Naive B cell (primary cell): ENCODE results near the gene MYBPC3. TPM values are rescaled to one million over a fixed set of nuclear protein-coding genes. Genes with fewer than 3 reads are reported as not detected.
A peak's percentile ranks its signal among the peaks of the same experiment; 100 is the strongest.

Experiments used
- ATAC-seq, 2 donors: fragments of 150-1000 bp; cut with Tn5 transposase; 2 replicates each; pipeline ENCODE4 v1.10.0; 2021; ENCODE audit warnings: low read depth in 2 of 2, mild to moderate bottlenecking in 2 of 2, moderate library complexity in 2 of 2
- DNase-seq: peaks from one replicate; pipeline ENCODE4 v3.0.0; 2022
- H3K27ac Mint-ChIP-seq, 6 donors: one replicate each; pipeline ENCODE4 v1.8.0; 2020 to 2022; ENCODE audit warnings: mild to moderate bottlenecking in 6 of 6, mixed read lengths in 6 of 6, moderate library complexity in 5 of 6, inconsistent platforms in 2 of 6
- H3K27me3 Mint-ChIP-seq, 3 donors: one replicate each; pipeline ENCODE4 v1.8.0; 2021 to 2022; ENCODE audit warnings: mixed read lengths in 3 of 3, mild to moderate bottlenecking in 1 of 3
- H3K36me3 Mint-ChIP-seq, 2 donors: one replicate each; pipeline ENCODE4 v1.8.0; 2020 to 2022; ENCODE audit warnings: mixed read lengths in 2 of 2, inconsistent platforms in 1 of 2, mild to moderate bottlenecking in 1 of 2
- H3K4me1 Mint-ChIP-seq, 3 donors: one replicate each; pipeline ENCODE4 v1.8.0; 2020 to 2022; ENCODE audit warnings: mixed read lengths in 3 of 3, inconsistent platforms in 1 of 3, mild to moderate bottlenecking in 1 of 3, moderate library complexity in 1 of 3
- H3K4me3 Mint-ChIP-seq, 8 donors: one replicate each; pipeline ENCODE4 v1.8.0; 2020 to 2022; ENCODE audit warnings: mild to moderate bottlenecking in 8 of 8, mixed read lengths in 8 of 8, moderate library complexity in 8 of 8, inconsistent platforms in 2 of 8
- H3K9me3 Mint-ChIP-seq, 7 donors: one replicate each; pipeline ENCODE4 v1.8.0; 2020 to 2022; ENCODE audit warnings: mixed read lengths in 7 of 7, mild to moderate bottlenecking in 5 of 7, inconsistent platforms in 2 of 7, moderate library complexity in 1 of 7
- polyA plus RNA-seq, 6 donors: library from polyadenylated mRNA; unstranded; fragments of 300-500 nt; fragmentation: Illumina TruSeq; gene quantifications; one replicate each; pipeline ENCODE4 v1.2.3, GENCODE V29; 2021; ENCODE audit warnings: low read depth in 6 of 6

MYBPC3 gene
- polyA plus RNA-seq, 6 donors from 2014 or later: not detected

DNA sequence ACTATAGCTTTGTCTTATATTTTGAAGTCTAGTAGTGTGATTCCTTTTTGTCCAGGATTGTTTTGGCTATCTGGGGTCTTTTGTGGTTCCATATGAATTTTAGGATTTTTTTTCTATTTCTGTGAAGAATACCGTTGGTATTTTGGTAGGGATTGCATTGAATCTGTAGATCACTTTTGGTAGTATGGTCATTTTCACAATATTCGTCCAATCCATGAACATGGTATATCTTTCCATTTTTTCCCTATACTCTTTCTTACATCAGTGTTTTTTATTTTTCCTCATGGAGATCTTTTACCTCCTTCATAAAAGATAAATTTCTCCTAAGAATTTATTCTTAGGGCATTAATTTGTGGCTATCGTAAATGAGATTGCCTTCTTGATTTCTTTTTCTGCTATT lies 53.4 kb downstream of the MYBPC3 start:
- peaks cover 0 to 3% (median 0%) of the 10 kb centered on the region in 3 donors for H3K4me1 Mint-ChIP-seq
- peak overlapping the region in 3 of 6 donors; percentile 8 to 37 (median 16) for H3K27ac Mint-ChIP-seq
- H3K27me3 Mint-ChIP-seq: no peaks in the 10 kb centered on the region
- ATAC-seq (no peak), DNase-seq (no peak)
- peaks cover 4 to 19% (median 13%) of the 10 kb centered on the region in 7 donors for H3K9me3 Mint-ChIP-seq
- H3K36me3 Mint-ChIP-seq: peaks cover 54 to 56% of the 10 kb centered on the region in 2 donors
- no peak overlapping the region for H3K4me3 Mint-ChIP-seq

GRCh38 chr11:47296045-47296444 lies 56.5 kb downstream of the MYBPC3 start:
- Mint-ChIP-seq H3K4me3 (no peak overlapping the region), H3K9me3 (peaks cover 0 to 4% (median 0%) of the 10 kb centered on the region in 7 donors), H3K4me1 (no peaks in the 10 kb centered on the region), H3K27me3 (no peaks in the 10 kb centered on the region), H3K27ac (peak overlapping the region in 1 of 6 donors; percentile 73), H3K36me3 (peaks cover 39 to 45% of the 10 kb centered on the region in 2 donors)
- ATAC-seq (no peak), DNase-seq (no peak)

DNA sequence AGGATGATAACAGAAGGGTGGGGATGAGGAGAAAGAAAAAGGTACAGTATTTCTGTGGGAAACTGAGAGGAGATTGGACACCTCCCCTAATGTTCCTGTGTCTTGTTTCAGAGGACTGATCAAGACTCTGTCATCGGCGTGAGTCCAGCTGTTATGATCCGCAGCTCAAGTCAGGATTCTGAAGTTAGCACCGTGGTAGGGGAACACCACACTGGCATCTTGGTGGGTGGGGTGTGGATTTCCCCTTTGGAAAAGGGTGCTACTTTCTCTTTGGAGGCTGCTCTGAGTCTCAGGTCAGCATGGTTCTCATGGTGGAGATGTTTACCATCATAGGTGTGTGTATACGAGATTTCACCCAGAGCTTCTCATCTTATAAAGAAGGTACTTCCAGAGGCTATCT lies 57.1 kb downstream of the MYBPC3 start:
- ATAC-seq (no peak), DNase-seq (no peak)
- Mint-ChIP-seq H3K9me3 (peaks cover 0 to 4% (median 0%) of the 10 kb centered on the region in 7 donors), H3K4me3 (no peak overlapping the region), H3K27me3 (no peaks in the 10 kb centered on the region), H3K4me1 (no peaks in the 10 kb centered on the region), H3K36me3 (peaks cover 44 to 46% of the 10 kb centered on the region in 2 donors), H3K27ac (peak overlapping the region in 2 of 6 donors; percentile 60 to 73)

DNA sequence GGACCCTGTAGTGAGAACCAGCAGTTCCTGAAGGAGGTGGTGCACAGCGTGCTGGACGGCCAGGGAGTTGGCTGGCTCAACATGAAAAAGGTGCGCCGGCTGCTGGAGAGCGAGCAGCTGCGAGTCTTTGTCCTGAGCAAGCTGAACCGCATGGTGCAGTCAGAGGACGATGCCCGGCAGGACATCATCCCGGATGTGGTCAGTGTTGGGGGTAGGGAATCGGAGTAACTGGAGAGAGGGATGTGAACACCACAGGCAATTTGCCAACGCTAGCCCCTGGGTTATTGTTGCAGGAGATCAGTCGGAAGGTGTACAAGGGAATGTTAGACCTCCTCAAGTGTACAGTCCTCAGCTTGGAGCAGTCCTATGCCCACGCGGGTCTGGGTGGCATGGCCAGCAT lies 62.6 kb downstream of the MYBPC3 start:
- no peak for DNase-seq
- no peaks in the 10 kb centered on the region for H3K27me3 Mint-ChIP-seq
- peaks cover 31 to 46% of the 10 kb centered on the region in 2 donors for H3K36me3 Mint-ChIP-seq
- H3K4me1 Mint-ChIP-seq: peaks cover 0 to 4% (median 0%) of the 10 kb centered on the region in 3 donors
- peak overlapping the region in 1 of 6 donors; percentile 84 for H3K27ac Mint-ChIP-seq
- H3K4me3 Mint-ChIP-seq: no peak overlapping the region
- ATAC-seq: no peak
- H3K9me3 Mint-ChIP-seq: no peaks in the 10 kb centered on the region

- H3K4me3 Mint-ChIP-seq: no peak overlapping the region
- DNase-seq (no peak), ATAC-seq (no peak)
- peaks cover 0 to 8% (median 0%) of the 10 kb centered on the region in 3 donors for H3K4me1 Mint-ChIP-seq
- peaks cover 31 to 59% of the 10 kb centered on the region in 2 donors for H3K36me3 Mint-ChIP-seq
- H3K27me3 Mint-ChIP-seq: no peaks in the 10 kb centered on the region
- H3K9me3 Mint-ChIP-seq: no peaks in the 10 kb centered on the region
- H3K27ac Mint-ChIP-seq: peak overlapping the region in 1 of 6 donors; percentile 28
Observed at GRCh38 chr11:47288066-47288465, 64.4 kb downstream of the MYBPC3 start.

- no peaks in the 10 kb centered on the region for H3K9me3 Mint-ChIP-seq
- H3K27me3 Mint-ChIP-seq: no peaks in the 10 kb centered on the region
- ATAC-seq (no peak), DNase-seq (no peak)
- H3K4me1 Mint-ChIP-seq: peaks cover 0 to 8% (median 0%) of the 10 kb centered on the region in 3 donors
- H3K27ac Mint-ChIP-seq: peak overlapping the region in 1 of 6 donors; percentile 82
- H3K36me3 Mint-ChIP-seq: peaks cover 26 to 58% of the 10 kb centered on the region in 2 donors
- H3K4me3 Mint-ChIP-seq: no peak overlapping the region
Observed at GRCh38 chr11:47285969-47286770, 66.3 kb downstream of the MYBPC3 start.

DNA sequence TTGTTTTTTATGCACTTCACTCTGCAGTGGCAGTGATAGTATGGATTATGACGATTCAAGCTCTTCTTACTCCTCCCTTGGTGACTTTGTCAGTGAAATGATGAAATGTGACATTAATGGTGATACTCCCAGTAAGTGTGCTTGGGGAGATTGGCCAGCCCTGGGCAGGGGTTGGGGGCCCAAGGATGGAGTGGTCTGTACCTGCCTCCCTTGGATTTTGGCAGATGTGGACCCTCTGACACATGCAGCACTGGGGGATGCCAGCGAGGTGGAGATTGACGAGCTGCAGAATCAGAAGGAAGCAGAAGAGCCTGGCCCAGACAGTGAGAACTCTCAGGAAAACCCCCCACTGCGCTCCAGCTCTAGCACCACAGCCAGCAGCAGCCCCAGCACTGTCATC lies 68.4 kb downstream of the MYBPC3 start:
- no peak for ATAC-seq
- H3K27me3 Mint-ChIP-seq: no peaks in the 10 kb centered on the region
- H3K9me3 Mint-ChIP-seq: no peaks in the 10 kb centered on the region
- H3K4me3 Mint-ChIP-seq: no peak overlapping the region
- peaks cover 19 to 46% of the 10 kb centered on the region in 2 donors for H3K36me3 Mint-ChIP-seq
- no peak for DNase-seq
- peaks cover 0 to 4% (median 0%) of the 10 kb centered on the region in 3 donors for H3K4me1 Mint-ChIP-seq
- peak overlapping the region in 3 of 6 donors; percentile 28 to 83 (median 79) for H3K27ac Mint-ChIP-seq

GRCh38 chr11:47282462-47282861 lies 70.0 kb downstream of the MYBPC3 start:
- Mint-ChIP-seq H3K27me3 (no peaks in the 10 kb centered on the region), H3K36me3 (peaks cover 27 to 44% of the 10 kb centered on the region in 2 donors), H3K4me3 (no peak overlapping the region), H3K27ac (no peak overlapping the region), H3K9me3 (no peaks in the 10 kb centered on the region), H3K4me1 (peaks cover 0 to 4% (median 0%) of the 10 kb centered on the region in 3 donors)
- no peak for ATAC-seq
- no peak for DNase-seq

Other genes with a start within 250 kb of the MYBPC3 start
- gene ARFGAP2, start 175.8 kb downstream of the MYBPC3 start, polyA plus RNA-seq: 100 to 1,000 TPM in 3 of 6 donors, 10 to 100 TPM in 3; 87.2 to 127 (median 100) TPM
- under 1 TPM in 2 of 6 donors, not detected in 4; 0.41 to 0.49 TPM for gene PACSIN3, start 166.3 kb downstream of the MYBPC3 start, polyA plus RNA-seq
- gene DDB2, start 137.7 kb downstream of the MYBPC3 start, polyA plus RNA-seq: 10 to 100 TPM in 5 of 6 donors, 1 to 10 TPM in 1; 6.5 to 25.3 (median 22.9) TPM
- 1 to 10 TPM in 5 of 6 donors, not detected in 1; 1.6 to 8.1 (median 2.2) TPM for gene ACP2, start 103.9 kb downstream of the MYBPC3 start, polyA plus RNA-seq
- gene NR1H3, start 94.7 kb downstream of the MYBPC3 start, polyA plus RNA-seq: 10 to 100 TPM in 1 of 6 donors, 1 to 10 TPM in 5; 3.2 to 12.5 (median 5.2) TPM
- 10 to 100 TPM; 12.1 to 24.8 (median 16.4) TPM for gene MADD, start 82.6 kb downstream of the MYBPC3 start, polyA plus RNA-seq
- 10 to 100 TPM; 42.8 to 74.6 (median 51.7) TPM for gene SPI1, start 25.8 kb upstream of the MYBPC3 start, polyA plus RNA-seq
- gene SLC39A13, start 55.9 kb upstream of the MYBPC3 start, polyA plus RNA-seq: 10 to 100 TPM in 5 of 6 donors, 1 to 10 TPM in 1; 7.5 to 21.9 (median 17.2) TPM
- gene PSMC3, start 73.7 kb upstream of the MYBPC3 start, polyA plus RNA-seq: 100 to 1,000 TPM in 2 of 6 donors, 10 to 100 TPM in 4; 78.6 to 109 (median 95.1) TPM
- gene RAPSN, start 96.4 kb upstream of the MYBPC3 start, polyA plus RNA-seq: not detected
- 10 to 100 TPM; 61.5 to 96.8 (median 69.0) TPM for gene CELF1, start 200.4 kb upstream of the MYBPC3 start, polyA plus RNA-seq
- 100 to 1,000 TPM in 1 of 6 donors, 10 to 100 TPM in 5; 69.3 to 133 (median 81.2) TPM for gene PTPMT1, start 212.9 kb upstream of the MYBPC3 start, polyA plus RNA-seq
- 10 to 100 TPM; 32.5 to 71.8 (median 46.1) TPM for gene KBTBD4, start 226.3 kb upstream of the MYBPC3 start, polyA plus RNA-seq
- gene NDUFS3, start 226.4 kb upstream of the MYBPC3 start, polyA plus RNA-seq: 100 to 1,000 TPM in 3 of 6 donors, 10 to 100 TPM in 3; 83.1 to 113 (median 99.6) TPM
- not detected for gene FAM180B, start 234.0 kb upstream of the MYBPC3 start, polyA plus RNA-seq
- under 1 TPM in 1 of 6 donors, not detected in 5; 0.91 TPM for gene C1QTNF4, start 241.7 kb upstream of the MYBPC3 start, polyA plus RNA-seq